AG09309 (cell line): ENCODE results near the gene SEMA5A.

Source experiments
- DNase-seq: peaks from one replicate; pipeline ENCODE4 v3.0.0-alpha.2; 2010; ENCODE audit warnings: low read depth
- H3K4me3 ChIP-seq: 2 replicates; pipeline ENCODE4 v1.5.1; 2011; ENCODE audit warnings: mild to moderate bottlenecking, low read depth, low read length, moderate library complexity; ENCODE audit not compliant: control insufficient read depth
- TF ChIP-seq, protein P1 (sequence below): IDR thresholded peaks from 2 replicates; pipeline ENCODE4 v1.5.1; 2011; ENCODE audit warnings: mild to moderate bottlenecking, low read depth, low read length, inconsistent platforms; ENCODE audit not compliant: insufficient read depth, control insufficient read depth; ENCODE audit errors: missing control alignments

Gene SEMA5A

DNA sequence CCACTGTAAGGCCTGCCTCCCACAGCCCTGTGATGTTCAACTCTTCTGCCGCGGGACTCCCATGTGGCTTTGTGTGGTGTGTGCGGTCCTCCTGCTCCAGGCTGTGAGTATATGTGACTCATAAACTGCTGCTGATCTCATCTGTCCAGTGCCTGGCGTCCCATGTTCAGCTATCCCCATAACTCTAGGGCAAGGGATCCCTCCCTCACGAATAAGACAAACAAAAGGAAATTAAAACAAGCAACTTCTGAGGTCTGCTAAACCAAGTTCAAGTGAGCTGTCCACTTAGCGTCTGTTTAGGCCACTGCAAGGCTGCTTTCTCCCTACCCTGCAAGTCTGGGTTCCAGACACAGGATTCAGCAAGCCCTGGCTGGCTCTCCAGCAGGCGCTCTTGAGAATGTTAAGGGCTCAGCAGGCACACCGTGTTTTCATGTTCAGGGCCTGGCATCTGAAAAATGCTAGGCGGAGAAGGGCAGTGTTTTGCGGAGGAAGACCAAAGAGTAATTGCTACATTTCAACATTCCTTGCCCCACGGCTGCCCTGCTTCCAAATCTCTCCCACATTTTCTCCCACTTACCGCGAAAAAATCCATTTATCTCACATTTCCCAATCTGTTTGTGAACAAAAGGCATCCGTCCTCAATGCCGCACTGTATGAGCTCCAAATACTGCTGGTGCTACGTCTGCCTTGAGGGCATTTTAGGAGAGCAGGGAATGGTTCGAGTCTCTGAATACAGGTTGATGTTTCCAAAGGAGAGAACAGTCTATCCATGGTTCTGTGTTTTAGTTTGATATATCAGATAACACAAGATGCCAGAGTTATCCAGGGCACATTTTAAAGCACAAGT is 280.2 kb downstream of the SEMA5A start:
- DNase-seq = peak; percentile 82
- TF ChIP-seq, protein P1, sequence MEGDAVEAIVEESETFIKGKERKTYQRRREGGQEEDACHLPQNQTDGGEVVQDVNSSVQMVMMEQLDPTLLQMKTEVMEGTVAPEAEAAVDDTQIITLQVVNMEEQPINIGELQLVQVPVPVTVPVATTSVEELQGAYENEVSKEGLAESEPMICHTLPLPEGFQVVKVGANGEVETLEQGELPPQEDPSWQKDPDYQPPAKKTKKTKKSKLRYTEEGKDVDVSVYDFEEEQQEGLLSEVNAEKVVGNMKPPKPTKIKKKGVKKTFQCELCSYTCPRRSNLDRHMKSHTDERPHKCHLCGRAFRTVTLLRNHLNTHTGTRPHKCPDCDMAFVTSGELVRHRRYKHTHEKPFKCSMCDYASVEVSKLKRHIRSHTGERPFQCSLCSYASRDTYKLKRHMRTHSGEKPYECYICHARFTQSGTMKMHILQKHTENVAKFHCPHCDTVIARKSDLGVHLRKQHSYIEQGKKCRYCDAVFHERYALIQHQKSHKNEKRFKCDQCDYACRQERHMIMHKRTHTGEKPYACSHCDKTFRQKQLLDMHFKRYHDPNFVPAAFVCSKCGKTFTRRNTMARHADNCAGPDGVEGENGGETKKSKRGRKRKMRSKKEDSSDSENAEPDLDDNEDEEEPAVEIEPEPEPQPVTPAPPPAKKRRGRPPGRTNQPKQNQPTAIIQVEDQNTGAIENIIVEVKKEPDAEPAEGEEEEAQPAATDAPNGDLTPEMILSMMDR = peak; percentile 7
- H3K4me3 ChIP-seq = peak overlapping the region; percentile 3; the same call in 1 of the 2 replicates

DNA sequence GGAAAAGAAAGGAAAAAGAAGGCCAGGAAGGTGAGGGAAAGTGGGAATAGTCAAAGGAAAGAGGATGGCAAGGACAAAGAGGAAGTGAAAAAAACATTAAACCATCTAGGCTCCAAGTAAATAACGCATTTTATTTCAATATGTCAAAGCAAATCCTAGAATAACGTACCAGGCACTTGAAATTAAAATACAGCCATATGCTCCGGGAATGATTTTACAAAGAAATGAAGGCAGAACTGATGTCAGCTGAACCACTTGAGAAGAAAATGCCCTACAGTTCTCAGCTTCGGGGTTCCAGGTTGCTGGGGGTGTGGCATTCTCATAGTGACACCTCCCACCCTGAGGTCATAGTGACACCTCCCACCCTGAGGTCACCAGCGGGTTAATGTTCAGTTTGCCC is 281.6 kb downstream of the SEMA5A start:
- H3K4me3 ChIP-seq = no peak overlapping the region
- DNase-seq = no peak
- TF ChIP-seq, protein P1 = no peak

DNA sequence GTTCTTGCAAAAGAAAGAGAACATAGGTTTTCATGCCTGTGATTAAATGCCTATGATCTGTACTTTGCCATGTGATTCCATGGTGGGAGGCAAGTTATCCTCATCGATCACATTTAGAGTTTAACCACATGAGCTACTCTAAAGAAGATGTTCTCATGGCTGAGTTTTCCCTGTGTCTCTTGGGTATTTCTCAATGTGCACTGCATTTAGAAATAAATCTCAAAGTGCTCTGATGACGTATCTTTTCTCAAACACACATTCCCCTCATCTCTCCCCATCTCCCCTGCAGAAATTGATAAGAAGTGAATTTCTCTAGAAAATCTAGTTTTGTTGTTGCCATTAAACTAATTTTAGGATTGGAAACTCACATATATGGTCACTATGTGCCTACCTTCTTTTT is 282.2 kb downstream of the SEMA5A start:
- DNase-seq = no peak
- TF ChIP-seq, protein P1 = no peak
- H3K4me3 ChIP-seq = no peak overlapping the region

DNA sequence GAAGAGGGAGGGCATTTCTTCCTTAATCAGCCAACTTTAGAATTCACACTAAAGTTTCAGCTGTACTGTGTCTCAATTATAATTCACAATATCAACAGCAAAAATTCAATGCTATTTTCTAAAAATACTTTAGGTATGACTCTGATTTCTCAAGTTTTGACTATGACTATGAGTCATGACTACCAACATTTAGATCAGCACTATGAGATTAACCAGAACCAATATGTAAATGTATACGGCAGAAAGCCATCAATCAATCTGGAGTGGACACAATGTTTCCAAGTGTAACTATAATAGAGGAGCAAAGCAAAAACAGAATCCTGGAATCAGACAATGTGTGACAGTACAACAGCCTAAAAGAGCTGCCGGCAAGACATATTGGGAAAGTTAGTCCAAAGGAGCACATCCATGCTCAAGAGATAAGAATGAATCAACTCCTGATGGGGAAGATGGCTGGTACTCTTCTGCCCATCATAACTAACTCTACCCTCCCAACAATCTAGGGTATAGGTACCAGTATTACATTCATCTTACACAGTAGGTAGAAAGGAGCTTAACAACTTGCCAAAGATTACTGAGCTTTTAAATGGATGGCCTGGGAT is 294.4 kb downstream of the SEMA5A start:
- TF ChIP-seq, protein P1 = no peak
- DNase-seq = no peak
- H3K4me3 ChIP-seq = no peak overlapping the region

DNA sequence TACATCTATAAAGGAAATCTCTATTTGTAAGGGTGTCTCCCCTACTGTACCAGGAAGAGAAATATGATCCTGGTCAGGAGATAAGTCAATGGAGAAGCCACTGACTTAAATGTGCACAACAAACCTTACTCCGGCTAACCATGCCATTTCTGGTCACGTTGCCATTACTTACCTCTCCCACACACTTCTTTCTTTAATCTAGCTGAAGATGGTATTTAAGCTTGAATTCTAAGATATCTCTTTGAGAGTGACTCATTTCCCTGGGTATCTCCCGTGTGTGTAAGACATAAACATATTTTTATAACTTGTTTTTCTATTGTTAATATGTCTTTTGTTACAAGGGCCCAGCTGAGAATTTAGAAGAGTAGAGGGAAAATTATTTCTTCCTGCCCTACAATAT is 296.6 kb downstream of the SEMA5A start:
- TF ChIP-seq, protein P1 = no peak
- no peak overlapping the region for H3K4me3 ChIP-seq
- DNase-seq = no peak

DNA sequence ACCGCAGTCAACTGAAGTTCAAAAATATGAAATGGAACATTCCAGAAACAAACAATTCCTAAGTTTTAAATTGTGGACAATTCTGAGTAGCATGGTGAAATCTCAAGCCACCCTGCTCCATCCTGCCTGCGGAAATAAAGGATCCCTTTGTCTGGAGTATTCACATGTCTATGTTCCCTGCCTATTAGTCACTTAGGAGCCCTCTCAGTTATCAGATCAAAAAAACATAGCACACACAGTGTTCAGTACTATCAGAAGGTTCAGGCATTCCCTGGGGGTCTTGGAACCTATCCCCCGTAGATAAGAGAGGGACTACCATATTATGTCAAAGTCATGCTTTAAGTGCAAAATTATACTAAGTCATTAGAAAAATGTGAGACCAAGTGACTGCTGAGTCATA is 300.8 kb downstream of the SEMA5A start:
- DNase-seq = no peak

More for the DNA sequence above, 300.8 kb downstream of the SEMA5A start:
- TF ChIP-seq, protein P1 = no peak
- H3K4me3 ChIP-seq = no peak overlapping the region
